NCI-H146 (cell line): Measurements from ENCODE around the gene APOL1.
"Not testable (repeated sequence)": the region's sequence is repeated elsewhere in the genome, so short reads cannot be mapped to it uniquely, and the experiment has no call there.

Source experiments
- DNase-seq: peaks from one replicate; lab custom pipeline; 2025; lab: John Stamatoyannopoulos, UW

Gene APOL1, protein sequence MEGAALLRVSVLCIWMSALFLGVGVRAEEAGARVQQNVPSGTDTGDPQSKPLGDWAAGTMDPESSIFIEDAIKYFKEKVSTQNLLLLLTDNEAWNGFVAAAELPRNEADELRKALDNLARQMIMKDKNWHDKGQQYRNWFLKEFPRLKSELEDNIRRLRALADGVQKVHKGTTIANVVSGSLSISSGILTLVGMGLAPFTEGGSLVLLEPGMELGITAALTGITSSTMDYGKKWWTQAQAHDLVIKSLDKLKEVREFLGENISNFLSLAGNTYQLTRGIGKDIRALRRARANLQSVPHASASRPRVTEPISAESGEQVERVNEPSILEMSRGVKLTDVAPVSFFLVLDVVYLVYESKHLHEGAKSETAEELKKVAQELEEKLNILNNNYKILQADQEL

DNA sequence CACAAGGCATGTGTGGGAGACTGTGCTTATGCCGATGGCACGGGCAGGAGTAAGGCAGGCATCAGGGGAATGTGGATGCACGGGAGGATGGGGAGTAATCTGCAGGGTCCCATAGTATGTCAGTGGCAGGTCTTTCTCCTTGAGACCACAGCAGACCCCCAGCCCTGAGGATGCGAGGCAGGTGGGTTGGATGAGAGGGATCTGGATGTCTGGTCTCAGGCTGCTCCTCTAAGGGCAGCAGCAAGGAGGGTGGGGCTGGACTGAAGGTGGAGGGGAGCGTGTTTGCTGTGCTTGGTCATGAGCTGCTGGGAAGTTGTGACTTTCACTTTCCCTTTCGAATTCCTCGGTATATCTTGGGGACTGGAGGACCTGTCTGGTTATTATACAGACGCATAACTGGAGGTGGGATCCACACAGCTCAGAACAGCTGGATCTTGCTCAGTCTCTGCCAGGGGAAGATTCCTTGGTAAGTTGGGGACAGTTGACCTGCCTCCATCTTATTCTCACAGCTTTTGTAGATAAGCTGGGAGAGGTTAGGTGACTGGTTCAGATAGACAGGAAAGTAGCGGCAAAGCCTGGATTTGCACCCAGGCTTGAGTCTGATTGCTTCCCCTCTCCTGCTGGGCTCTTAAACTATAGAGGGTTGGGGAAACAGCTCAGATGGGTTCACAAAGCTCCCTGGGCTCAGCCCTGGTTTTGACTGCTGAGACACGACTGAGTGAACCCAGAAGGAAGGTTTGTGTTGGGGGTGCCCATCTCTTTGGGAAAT lies at the start of gene APOL1:
TSS of gene APOL1 (plus strand) at position 380 of the 769 bp plus-strand sequence. CDS start 1,823 bp downstream, outside the sequence.
- DNase-seq = no peak

DNA sequence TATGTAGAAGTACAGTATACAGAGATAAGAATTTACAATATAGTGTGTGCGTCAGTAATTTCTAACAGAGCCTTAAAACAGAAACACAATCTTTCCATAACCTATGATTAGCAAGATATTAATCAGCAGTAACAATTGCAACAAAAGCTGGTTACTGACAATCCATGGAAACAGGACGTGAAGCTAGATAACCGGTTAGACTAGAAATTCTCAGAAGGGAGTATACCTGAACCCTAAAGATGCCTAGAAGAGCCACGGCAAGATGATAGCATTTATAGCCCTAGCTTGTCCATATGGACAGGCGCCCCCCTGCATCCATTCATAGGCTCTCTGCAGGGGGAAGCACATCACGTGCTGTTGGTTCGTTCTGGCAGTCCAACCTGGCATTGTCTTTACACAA lies 49.5 kb upstream of the APOL1 start:
- peak; percentile 16 for DNase-seq

DNA sequence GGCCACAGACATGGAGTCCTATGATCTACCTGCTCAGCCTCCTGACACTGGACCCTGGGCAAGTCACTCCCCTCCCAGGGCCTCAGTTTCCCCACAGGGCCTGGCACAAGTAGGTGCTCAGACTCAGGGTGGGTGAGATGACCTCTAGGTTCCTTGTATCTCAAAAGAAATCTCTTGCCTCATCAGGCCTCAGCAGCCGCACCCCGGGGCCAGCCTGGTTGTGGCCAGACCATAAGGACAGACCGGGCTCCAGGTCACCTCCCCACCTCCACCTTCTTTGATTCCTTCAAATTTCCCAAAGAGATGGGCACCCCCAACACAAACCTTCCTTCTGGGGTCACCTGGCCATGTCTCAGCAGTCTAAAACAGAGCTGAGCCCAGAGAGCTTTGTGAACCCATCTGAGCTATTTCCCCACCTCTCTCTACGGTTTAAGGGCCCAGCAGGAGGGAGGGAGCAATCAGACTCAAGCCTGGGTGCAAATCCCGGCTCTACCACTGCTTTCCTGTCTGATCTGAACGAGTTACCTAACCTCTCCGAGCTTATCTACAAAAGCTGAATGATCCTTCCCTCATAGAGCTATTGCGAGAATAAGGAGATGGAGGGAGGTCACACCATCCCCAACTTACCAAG lies 48.8 kb upstream of the APOL1 start:
- no peak for DNase-seq

DNA sequence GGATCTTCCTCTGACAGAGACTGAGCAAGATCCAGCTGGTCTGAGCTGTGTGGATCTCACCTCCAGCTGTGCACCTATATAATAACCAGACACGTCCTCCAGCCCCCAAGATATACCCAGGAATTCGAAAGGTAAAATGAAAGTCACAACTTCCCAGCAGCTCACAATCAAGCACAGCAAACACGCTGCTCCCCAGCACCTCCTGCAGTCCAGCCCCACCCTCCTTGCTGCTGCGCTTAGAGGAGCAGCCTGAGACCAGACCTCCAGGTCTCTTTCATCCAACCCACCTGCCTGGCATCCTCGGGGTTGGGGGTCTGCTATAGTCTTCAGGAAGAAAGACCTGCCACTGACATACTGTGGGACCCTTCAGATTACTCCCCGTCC lies 48.3 kb upstream of the APOL1 start:
- DNase-seq = no peak

DNA sequence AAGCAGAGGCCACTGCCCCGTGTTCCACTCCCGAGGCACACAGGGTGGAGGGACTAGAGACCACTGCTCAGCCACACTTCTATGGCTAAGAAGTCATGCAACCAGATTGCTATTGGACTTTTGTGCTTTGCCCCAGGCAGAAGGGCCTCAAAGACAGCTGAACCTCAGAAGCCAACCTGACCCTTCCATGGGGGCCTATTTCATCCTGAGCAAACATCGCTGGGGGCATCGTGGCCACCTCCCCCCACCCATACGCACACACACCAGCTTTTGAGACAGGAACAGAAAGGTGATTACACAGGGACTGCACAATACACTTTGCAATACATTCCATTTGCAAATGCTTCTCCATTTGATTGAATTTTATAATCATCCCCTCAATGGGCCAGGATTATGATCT lies 47.4 kb upstream of the APOL1 start:
- DNase-seq = not testable (repeated sequence)

DNA sequence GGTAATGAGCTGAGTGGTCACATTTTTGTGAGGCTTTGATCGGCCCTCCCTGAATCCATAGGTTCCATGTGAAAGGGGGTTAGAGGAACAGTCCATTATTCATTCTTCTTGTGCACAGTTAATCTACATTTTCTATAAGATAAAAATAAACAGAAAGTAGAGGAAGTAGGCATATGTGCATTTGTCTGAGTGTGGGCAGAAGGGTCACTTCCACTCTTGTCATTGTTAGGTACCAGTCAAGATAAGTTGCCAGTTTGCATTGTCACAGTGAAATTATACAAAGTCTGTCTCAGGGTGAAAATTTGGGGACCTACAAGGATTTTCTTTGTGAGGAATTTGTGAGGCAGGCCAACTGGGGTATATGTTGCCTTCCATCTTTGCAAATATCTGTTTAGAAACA lies 46.7 kb upstream of the APOL1 start:
- no peak for DNase-seq

DNA sequence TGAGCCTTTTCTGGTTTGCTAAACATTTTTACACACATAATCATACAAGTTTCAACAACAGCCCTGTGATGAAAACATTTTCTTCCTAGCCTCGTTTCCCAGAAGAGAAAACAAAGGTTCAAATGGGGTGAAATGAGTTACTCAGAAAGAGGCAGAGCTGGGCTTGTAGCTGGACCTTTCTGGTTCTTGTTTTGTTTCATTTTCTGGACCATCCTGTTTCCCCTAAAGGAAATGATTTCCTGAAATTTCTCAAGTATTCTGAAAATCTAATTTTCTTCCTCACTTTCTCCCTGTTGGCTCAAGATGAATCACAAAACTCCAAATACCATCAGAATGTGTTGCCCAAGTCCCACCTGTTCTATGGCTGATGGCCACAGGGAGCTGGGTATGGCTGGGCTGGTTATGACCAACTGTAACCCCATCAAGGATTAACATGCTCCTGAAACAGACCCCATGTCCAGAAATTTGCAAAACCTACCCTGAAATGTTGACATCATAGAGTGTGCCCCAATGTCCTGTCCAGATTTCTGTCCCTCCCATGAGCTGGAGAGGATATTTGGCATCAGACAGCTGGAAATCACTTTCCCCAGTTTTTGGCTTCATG lies 44.7 kb upstream of the APOL1 start:
- no peak for DNase-seq

DNA sequence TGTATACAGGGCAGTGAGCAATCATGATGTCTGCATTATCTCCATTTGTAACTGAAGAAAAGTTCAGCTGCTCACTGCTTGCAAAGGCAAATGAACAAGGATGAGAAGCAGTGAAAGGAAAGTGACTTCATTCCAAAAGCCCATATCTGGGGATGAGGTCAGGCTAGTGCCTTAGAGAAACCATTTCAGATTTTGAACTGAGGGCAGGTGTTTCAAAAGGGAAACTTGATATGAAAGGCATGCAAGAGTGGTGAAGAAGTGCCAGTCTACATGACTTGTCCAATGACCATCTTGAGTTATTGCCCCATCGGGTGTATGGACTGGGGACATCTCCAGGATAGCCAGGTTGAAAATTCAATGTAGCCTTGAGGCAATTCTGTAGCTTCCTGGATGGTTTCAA lies 44.0 kb upstream of the APOL1 start:
- DNase-seq = no peak

DNA sequence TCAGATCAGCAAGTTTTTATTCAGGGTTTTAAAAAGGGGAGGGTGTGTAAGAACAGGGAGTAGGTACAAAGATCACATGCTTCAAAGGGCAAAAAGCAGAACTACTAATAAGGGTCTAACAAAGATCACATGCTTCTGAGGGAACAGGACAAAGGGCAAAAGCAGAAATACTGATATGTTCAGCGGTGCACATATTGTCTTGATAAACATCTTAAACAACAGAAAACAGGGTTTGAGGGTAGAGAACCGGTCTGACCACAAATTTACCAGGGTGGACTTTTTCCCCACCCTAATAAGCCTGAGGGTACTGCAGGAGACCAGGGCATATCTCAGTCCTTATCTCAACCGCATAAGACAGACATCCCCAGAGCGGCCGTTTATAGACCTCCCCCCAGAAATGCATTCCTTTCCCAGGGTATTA lies 43.4 kb upstream of the APOL1 start:
- not testable (repeated sequence) for DNase-seq

DNA sequence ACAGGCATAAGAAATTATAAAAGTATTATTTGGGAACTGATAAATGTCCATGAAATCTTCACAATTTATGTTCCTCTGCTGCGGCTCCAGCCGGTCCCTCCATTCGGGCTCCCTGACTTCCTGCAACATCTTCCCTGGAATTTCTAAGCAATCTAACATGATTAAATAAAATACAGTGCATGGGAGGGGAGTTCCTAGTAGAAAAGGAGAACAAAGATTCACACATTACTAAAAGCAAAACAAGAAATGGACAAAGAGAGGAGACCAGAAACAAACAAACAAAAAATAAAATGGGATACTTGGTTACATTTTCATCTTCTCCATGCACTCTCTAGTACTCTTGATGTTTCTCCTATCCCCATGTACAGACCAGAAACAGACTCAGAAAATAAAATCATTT lies 42.7 kb upstream of the APOL1 start:
- DNase-seq = no peak

DNA sequence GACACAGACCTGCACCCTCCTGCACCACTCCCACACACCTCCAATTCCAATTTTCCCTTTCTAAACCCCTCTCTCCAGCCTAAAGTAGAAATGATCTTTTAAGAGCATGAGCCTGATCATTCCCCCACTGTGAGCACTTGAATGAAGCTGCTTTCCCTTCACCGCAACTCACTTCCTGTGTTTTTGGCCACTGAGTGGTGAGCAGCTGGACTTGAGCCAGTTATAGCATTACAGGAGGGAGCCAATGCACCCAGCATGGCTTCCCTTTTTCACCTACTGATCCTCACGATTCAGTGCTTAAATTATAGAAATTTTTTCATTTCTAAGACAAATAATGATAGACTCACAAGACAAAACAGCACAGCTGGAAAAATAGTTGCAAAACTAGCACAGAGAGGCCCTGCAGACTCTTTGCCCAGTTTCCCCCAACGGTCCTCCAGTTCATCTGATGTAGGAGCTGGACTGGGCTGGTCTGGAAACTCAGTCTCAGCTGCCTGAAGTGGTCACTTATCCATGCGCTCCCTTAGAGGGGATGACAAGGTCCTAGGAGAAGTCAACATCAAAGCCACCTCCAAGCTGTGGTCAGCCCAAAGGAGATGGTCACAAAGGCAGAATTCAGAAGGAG lies 41.6 kb upstream of the APOL1 start:
- DNase-seq = peak; percentile 63

DNA sequence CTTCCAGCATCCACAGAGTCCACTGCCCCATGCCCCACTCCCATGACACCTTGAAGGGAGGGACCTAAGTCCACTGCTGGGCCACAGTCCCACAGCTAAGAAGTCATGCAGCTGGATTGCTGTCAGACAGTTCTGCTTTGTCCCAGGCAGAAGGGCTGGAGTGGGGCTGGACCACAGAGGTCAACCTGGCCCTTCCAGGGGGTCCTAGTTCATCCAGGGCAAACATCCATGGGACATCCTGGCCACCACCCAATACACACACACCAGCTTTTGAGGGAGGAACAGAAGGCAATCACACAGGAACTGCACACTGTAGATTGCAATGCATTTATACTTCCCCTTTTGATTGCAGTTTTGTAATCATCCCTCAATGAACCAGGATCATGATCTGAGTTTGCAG lies 40.0 kb upstream of the APOL1 start:
- no peak for DNase-seq

DNA sequence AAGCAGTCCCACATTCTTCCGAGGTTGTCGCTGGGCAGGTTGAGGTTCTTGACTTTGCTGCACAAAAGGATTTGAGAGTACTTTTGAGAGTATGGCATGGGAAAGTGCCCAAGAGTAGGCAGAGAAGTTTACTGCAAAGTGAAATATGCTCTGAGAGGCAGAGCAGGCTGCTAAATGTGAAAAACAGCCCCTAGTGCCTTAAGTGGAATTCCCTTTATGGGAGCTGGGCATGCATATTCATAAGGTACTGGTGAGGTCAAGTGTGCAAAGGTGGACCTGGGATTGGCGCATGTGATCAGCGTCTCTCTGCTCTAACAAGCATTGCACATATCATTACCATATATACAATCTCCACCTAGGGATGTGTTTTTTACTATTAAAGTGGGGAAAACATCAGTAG lies 39.3 kb upstream of the APOL1 start:
- DNase-seq = no peak

DNA sequence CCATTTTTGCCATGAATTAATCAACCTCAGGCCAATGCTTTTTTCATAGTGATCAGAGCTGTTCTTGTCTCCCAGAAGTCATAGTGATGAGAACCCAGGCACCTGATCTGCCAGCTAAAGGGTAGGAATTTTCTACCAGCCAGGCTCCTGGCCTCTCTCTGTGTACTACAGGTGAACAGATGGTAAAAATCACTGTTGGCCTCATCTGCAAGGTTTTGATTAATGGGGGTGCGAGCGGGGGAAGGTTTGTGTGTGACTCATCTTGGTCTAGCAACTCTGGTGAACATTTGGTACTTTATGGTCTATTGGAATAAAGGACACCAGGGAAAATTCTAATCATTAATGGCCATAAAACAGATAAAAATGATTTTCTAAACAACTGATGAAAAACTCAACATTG lies 37.0 kb upstream of the APOL1 start:
- no peak for DNase-seq

DNA sequence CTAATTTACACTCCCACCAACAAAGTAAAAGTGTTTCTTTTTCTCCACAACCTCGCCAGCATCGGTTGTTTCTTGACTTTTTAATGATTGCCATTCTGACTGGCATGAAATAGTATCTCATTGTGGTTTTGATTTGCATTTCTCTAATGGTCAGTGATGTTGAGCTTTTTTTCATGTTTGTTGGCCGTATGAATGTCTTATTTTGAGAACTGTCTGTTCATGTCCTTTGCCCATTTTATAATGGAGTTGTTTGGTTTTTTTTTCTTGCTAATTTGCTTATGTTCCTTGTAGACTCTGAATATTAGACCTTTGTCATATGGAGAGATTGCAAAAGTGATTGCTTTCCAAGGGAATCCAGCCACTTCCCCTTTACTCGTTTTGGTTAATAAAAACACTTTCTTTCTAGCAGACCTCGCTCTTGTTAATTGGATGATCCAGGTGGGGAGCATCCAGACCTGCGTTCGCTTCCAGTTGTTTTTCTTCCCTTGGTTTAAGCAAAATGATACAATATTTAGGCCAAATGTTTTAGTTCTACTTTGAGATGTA lies 34.2 kb upstream of the APOL1 start:
- no peak for DNase-seq

DNA sequence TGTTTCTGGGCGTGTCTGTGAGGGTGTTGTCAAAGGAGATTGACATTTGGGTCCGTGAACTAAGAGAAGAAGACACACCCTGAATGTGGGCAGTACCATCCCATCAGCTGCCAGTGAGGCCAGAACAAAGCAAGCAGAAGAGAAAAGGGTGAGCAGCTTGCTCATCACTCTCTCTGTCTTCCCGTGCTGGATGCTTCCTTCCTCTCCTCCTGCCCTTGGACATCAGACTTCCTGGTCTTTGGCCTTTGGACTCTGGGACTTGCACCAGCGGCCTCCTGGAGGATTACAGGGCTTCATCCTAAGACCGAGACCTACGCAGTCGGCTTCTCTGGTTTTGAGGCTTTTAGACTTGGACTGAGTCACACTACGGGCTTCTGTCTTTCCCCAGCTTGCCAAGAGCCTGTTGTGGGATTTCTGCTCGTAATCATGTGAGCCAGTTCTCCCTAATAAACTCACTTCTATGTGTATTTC lies 32.4 kb upstream of the APOL1 start:
- DNase-seq = peak; percentile 84

DNA sequence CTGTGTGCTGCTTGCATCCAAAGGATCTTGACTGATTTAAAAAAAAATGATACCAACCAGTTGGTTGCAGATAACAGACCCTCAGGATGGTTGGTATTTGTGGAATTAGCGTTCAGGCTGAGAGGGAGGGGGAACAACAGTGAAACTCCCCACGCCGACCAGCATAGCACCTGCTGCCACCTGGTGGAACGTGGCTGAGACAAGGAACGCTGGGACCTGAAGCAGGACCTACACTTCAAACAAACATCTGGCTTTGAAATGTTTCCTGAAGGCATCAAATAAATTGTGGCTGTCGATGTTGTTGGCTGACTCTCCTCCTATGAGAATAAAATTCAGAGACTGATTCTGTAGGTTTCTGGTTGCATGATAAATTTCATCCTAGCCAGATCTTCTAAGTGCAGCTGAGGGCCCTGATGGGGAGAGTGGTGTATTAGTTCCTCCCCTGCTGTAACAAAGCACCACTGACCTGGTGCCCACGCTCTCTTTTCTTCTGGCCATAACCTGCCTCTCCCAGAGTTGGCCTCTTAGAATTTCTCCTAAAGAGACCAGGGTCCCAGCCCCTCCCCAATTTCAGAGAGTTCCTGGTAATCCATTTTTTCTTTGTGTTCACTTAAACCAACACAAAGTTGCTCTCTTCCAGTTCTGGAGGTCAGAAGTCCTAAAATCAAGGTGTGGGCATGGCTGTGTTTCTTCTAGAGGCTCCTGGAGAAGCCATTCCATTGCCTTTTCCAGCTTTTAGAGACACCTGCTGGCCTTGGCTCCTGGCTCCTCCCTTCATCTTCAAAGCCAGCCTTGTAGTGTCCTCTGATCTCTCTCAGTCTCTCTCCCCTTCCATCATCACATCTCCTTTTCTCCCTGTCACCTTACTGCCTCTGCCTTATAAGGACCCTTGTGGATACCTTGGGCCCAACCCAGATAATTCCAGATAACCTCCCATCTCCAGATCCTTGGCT lies 30.9 kb upstream of the APOL1 start:
- DNase-seq = peak; percentile 47

DNA sequence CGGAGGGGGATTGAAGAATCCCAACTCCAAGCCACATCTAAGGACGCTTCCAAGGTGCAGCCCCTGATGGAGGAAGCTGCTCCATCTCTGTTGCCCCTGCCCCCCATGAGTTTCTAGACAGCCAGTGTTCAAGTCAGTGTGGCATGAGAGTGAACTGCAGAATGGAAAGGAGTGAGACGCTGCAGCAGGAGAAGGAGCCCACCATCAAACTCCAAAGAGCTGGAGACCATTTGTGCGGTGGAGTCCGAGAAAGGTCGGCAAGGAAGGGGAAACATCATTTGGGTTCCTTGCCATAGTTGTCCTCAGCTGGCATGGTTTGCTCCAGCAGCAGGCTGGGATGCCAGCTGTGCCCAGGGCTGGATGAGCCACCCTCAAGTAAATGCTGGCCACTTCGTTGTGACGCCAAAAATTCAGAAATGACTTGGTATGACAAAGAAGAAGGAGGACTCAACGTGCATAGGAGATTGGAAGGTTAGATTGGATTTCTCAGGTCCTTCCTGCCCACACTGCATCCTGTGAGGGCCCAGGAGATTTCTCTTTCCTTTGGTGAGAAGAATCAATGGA lies 30.0 kb upstream of the APOL1 start:
- no peak for DNase-seq

DNA sequence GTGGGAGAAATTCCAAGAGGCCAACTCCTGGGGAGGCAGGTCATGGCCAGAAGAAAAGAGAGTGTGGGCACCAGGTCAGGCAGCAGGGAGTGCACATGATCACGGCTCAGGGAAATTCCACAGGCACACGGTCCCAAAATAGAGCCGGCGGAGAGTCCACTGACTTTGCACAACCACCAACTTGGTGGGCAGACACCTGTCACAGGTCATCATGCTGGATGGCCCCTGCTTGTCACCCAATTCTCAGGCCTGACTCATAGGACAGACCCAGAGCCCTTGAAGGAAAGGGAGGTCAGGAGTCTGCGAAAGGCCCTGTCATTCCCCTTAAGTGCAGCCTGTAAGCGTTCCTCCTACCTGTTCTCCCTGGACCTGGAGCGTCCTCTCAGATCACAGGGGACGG lies 29.4 kb upstream of the APOL1 start:
- no peak for DNase-seq

DNA sequence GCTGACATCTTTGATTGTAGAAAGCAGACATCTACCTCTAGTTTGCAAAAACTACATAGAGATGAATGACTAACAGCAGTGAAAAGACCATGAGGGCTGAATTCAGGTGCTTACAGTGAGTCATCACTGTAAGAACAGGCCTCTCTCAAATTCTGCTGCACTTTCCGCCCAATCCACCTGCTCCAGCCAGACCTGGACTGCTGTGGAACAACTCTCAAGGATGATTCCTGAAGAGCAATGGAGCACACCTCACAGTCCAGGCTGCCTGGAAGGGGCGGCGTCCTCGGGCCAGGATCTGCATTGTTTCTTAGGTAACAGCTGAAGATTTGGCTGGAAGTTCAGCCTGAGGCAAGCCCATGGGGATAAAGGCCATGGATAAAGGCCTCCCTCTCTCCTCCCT lies 28.7 kb upstream of the APOL1 start:
- no peak for DNase-seq
